Effector memory CD8-positive, alpha-beta T cell (primary cell): ENCODE results near the gene MARK1.

Experiments
- ATAC-seq: fragments of 150-1000 bp; cut with Tn5 transposase; replicated peaks from 2 replicates; pipeline ENCODE4 v1.10.0; 2021; ENCODE audit warnings: mild to moderate bottlenecking, moderate library complexity
- DNase-seq, 3 experiments: peaks; one replicate each; pipeline ENCODE4 v3.0.0; 2021
- H3K27ac Mint-ChIP-seq, 2 donors: one replicate each; pipeline ENCODE4 v1.8.0; 2022; ENCODE audit warnings: mild to moderate bottlenecking in 2 of 2, mixed read lengths in 2 of 2, moderate library complexity in 2 of 2
- H3K27me3 Mint-ChIP-seq, 2 donors: one replicate each; pipeline ENCODE4 v1.8.0; 2022; ENCODE audit warnings: mixed read lengths in 2 of 2
- H3K36me3 Mint-ChIP-seq: one replicate; pipeline ENCODE4 v1.8.0; 2022; ENCODE audit warnings: mild to moderate bottlenecking, moderate library complexity, mixed read lengths; ENCODE audit not compliant: insufficient read depth
- H3K4me1 Mint-ChIP-seq, 2 donors: one replicate each; pipeline ENCODE4 v1.8.0; 2022; ENCODE audit warnings: low read depth in 2 of 2, mixed read lengths in 2 of 2
- H3K4me3 Mint-ChIP-seq, 2 donors: one replicate each; pipeline ENCODE4 v1.8.0; 2022; ENCODE audit warnings: mild to moderate bottlenecking in 2 of 2, mixed read lengths in 2 of 2, moderate library complexity in 2 of 2
- H3K9me3 Mint-ChIP-seq, 2 donors: one replicate each; pipeline ENCODE4 v1.8.0; 2022; ENCODE audit warnings: mixed read lengths in 2 of 2

The MARK1 gene

GRCh38 chr1:220551718-220552117 is 23.8 kb downstream of the MARK1 start:
- Mint-ChIP-seq H3K9me3 (peaks cover 0 to 1% of the 10 kb centered on the region in 2 donors), H3K36me3 (no peaks in the 10 kb centered on the region), H3K27me3 (peaks cover 0 to 8% of the 10 kb centered on the region in 2 donors), H3K4me1 (no peaks in the 10 kb centered on the region), H3K27ac (no peak overlapping the region), H3K4me3 (no peak overlapping the region)
- no peak for DNase-seq
- ATAC-seq = no peak

GRCh38 chr1:220552672-220553260 is 24.8 kb downstream of the MARK1 start:
- Mint-ChIP-seq H3K4me3 (no peak overlapping the region), H3K9me3 (peaks cover 0 to 1% of the 10 kb centered on the region in 2 donors), H3K4me1 (no peaks in the 10 kb centered on the region), H3K36me3 (no peaks in the 10 kb centered on the region), H3K27ac (no peak overlapping the region), H3K27me3 (peaks cover 0 to 8% of the 10 kb centered on the region in 2 donors)
- ATAC-seq (no peak), DNase-seq (no peak)

GRCh38 chr1:220556641-220557040 is 28.7 kb downstream of the MARK1 start:
- Mint-ChIP-seq H3K4me3 (no peak overlapping the region), H3K36me3 (no peaks in the 10 kb centered on the region), H3K27me3 (no peaks in the 10 kb centered on the region), H3K9me3 (peaks cover 0 to 1% of the 10 kb centered on the region in 2 donors), H3K27ac (no peak overlapping the region), H3K4me1 (no peaks in the 10 kb centered on the region)
- DNase-seq (no peak), ATAC-seq (no peak)

- Mint-ChIP-seq H3K36me3 (no peaks in the 10 kb centered on the region), H3K9me3 (no peaks in the 10 kb centered on the region), H3K4me3 (no peak overlapping the region), H3K4me1 (no peaks in the 10 kb centered on the region), H3K27me3 (peaks cover 0 to 6% of the 10 kb centered on the region in 2 donors), H3K27ac (no peak overlapping the region)
- DNase-seq (no peak), ATAC-seq (no peak)
These were observed 35.6 kb downstream of the MARK1 start for GRCh38 chr1:220563564-220563963.

GRCh38 chr1:220564216-220564615 is 36.3 kb downstream of the MARK1 start:
- Mint-ChIP-seq H3K36me3 (no peaks in the 10 kb centered on the region), H3K4me3 (no peak overlapping the region), H3K9me3 (no peaks in the 10 kb centered on the region), H3K27me3 (peaks cover 0 to 6% of the 10 kb centered on the region in 2 donors), H3K27ac (no peak overlapping the region), H3K4me1 (no peaks in the 10 kb centered on the region)
- no peak for ATAC-seq
- DNase-seq = no peak

GRCh38 chr1:220565670-220566069 is 37.7 kb downstream of the MARK1 start:
- Mint-ChIP-seq H3K4me1 (no peaks in the 10 kb centered on the region), H3K27ac (no peak overlapping the region), H3K9me3 (no peaks in the 10 kb centered on the region), H3K27me3 (peaks cover 0 to 6% of the 10 kb centered on the region in 2 donors), H3K36me3 (no peaks in the 10 kb centered on the region), H3K4me3 (no peak overlapping the region)
- no peak for DNase-seq
- ATAC-seq = no peak

- Mint-ChIP-seq H3K36me3 (no peaks in the 10 kb centered on the region), H3K4me1 (no peaks in the 10 kb centered on the region), H3K27me3 (peaks cover 0 to 6% of the 10 kb centered on the region in 2 donors), H3K4me3 (no peak overlapping the region), H3K27ac (no peak overlapping the region), H3K9me3 (no peaks in the 10 kb centered on the region)
- ATAC-seq (no peak), DNase-seq (no peak)
These were observed 38.9 kb downstream of the MARK1 start for GRCh38 chr1:220566869-220567268.

- peaks cover 0 to 2% of the 10 kb centered on the region in 2 donors for H3K9me3 Mint-ChIP-seq
- H3K36me3 Mint-ChIP-seq = no peaks in the 10 kb centered on the region
These were observed 44.5 kb downstream of the MARK1 start for GRCh38 chr1:220572416-220572815.

GRCh38 chr1:220573836-220574235 is 45.9 kb downstream of the MARK1 start:
- H3K4me1 Mint-ChIP-seq = no peaks in the 10 kb centered on the region
- no peaks in the 10 kb centered on the region for H3K27me3 Mint-ChIP-seq
- no peak overlapping the region for H3K27ac Mint-ChIP-seq
- H3K36me3 Mint-ChIP-seq = no peaks in the 10 kb centered on the region
- DNase-seq (no peak), ATAC-seq (no peak)
- H3K4me3 Mint-ChIP-seq = no peak overlapping the region
- peaks cover 0 to 2% of the 10 kb centered on the region in 2 donors for H3K9me3 Mint-ChIP-seq

More at GRCh38 chr1:220572416-220572815, 44.5 kb downstream of the MARK1 start:
- Mint-ChIP-seq H3K4me3 (no peak overlapping the region), H3K4me1 (no peaks in the 10 kb centered on the region), H3K27ac (no peak overlapping the region), H3K27me3 (no peaks in the 10 kb centered on the region)
- ATAC-seq (no peak), DNase-seq (no peak)

GRCh38 chr1:220575718-220576497 is 48.0 kb downstream of the MARK1 start:
- ATAC-seq (no peak), DNase-seq (no peak)
- H3K9me3 Mint-ChIP-seq = peaks cover 0 to 2% of the 10 kb centered on the region in 2 donors
- no peak overlapping the region for H3K27ac Mint-ChIP-seq
- H3K27me3 Mint-ChIP-seq = no peaks in the 10 kb centered on the region
- no peak overlapping the region for H3K4me3 Mint-ChIP-seq
- H3K36me3 Mint-ChIP-seq = no peaks in the 10 kb centered on the region
- H3K4me1 Mint-ChIP-seq = no peaks in the 10 kb centered on the region

GRCh38 chr1:220577926-220578325 is 50.0 kb downstream of the MARK1 start:
- Mint-ChIP-seq H3K4me1 (no peaks in the 10 kb centered on the region), H3K27me3 (peaks cover 0 to 7% of the 10 kb centered on the region in 2 donors), H3K9me3 (peaks cover 0 to 2% of the 10 kb centered on the region in 2 donors), H3K4me3 (no peak overlapping the region), H3K27ac (no peak overlapping the region), H3K36me3 (no peaks in the 10 kb centered on the region)
- no peak for ATAC-seq
- DNase-seq = no peak

- ATAC-seq = no peak
These were observed 51.4 kb downstream of the MARK1 start for GRCh38 chr1:220579317-220579716.

GRCh38 chr1:220592714-220593113 is 64.8 kb downstream of the MARK1 start:
- no peaks in the 10 kb centered on the region for H3K4me1 Mint-ChIP-seq
- no peaks in the 10 kb centered on the region for H3K36me3 Mint-ChIP-seq
- ATAC-seq (no peak), DNase-seq (no peak)
- no peak overlapping the region for H3K27ac Mint-ChIP-seq
- H3K4me3 Mint-ChIP-seq = no peak overlapping the region
- H3K9me3 Mint-ChIP-seq = peaks cover 0 to 2% of the 10 kb centered on the region in 2 donors
- H3K27me3 Mint-ChIP-seq = no peaks in the 10 kb centered on the region

More at GRCh38 chr1:220579317-220579716, 51.4 kb downstream of the MARK1 start:
- no peak overlapping the region for H3K27ac Mint-ChIP-seq
- H3K36me3 Mint-ChIP-seq = no peaks in the 10 kb centered on the region
- no peak for DNase-seq
- H3K9me3 Mint-ChIP-seq = no peaks in the 10 kb centered on the region
- H3K4me3 Mint-ChIP-seq = no peak overlapping the region
- peaks cover 0 to 9% of the 10 kb centered on the region in 2 donors for H3K27me3 Mint-ChIP-seq
- no peaks in the 10 kb centered on the region for H3K4me1 Mint-ChIP-seq

- H3K4me3 Mint-ChIP-seq = no peak overlapping the region
- H3K27ac Mint-ChIP-seq = no peak overlapping the region
- DNase-seq (no peak), ATAC-seq (no peak)
- peaks cover 0 to 2% of the 10 kb centered on the region in 2 donors for H3K9me3 Mint-ChIP-seq
- no peaks in the 10 kb centered on the region for H3K36me3 Mint-ChIP-seq
- no peaks in the 10 kb centered on the region for H3K4me1 Mint-ChIP-seq
- H3K27me3 Mint-ChIP-seq = no peaks in the 10 kb centered on the region
These were observed 66.4 kb downstream of the MARK1 start for GRCh38 chr1:220594356-220594755.
